ENCODE data around the gene KCNIP1.

Gene KCNIP1

GRCh38 chr5:170781946-170782345 lies 278.1 kb downstream of the KCNIP1 start:
- DNase-seq (ENCODE audit: low read depth in 2 of 2): no peak

- no peak for DNase-seq (ENCODE audit: low read depth in 2 of 2)
These were observed 278.6 kb downstream of the KCNIP1 start for GRCh38 chr5:170782438-170782837.

GRCh38 chr5:170783498-170784247 lies 279.9 kb downstream of the KCNIP1 start, which contains the start of gene GABRP:
GABRP (plus strand) TSS chr5:170783725; CDS start chr5:170788616, 4,891 bp downstream.
- DNase-seq (ENCODE audit: low read depth in 2 of 2): no peak

DNA sequence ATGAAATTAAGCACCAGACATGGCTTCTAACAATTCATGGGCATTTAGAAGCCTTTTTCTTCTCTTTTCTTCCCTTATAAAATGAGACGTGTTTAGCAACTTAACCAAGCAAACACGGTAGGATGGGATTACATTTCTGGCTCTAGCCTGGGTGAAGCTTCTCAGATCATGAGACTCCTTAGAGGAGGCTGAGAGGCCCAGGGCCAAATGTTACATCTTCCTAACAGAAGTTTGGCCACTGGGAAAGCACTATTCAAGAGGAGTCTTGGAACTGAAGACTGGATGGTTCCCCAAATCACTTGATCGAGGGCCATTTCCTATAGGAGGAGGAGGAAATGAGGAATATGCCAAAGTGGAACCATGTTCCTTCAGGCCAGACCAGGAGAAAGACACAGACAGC lies 281.6 kb downstream of the KCNIP1 start:
- DNase-seq (ENCODE audit: low read depth in 2 of 2): no peak
